GM19467 (cell line): ENCODE results near the gene ASB3.
"Not testable (repeated sequence)": the region's sequence is repeated elsewhere in the genome, so short reads cannot be mapped to it uniquely, and the experiment has no call there.

Experiments used
- ATAC-seq: cut with Tn5 transposase; IDR thresholded peaks from one replicate; pipeline ENCODE4 v1.9.1; 2021; ENCODE audit warnings: mild to moderate bottlenecking, moderate library complexity; ENCODE audit not compliant: unreplicated experiment

Gene ASB3

GRCh38 chr2:53744395-53745065 is 42.2 kb downstream of the ASB3 start:
- ATAC-seq: no peak

GRCh38 chr2:53740170-53740569 is 46.6 kb downstream of the ASB3 start:
- ATAC-seq: no peak

GRCh38 chr2:53739032-53739431 is 47.7 kb downstream of the ASB3 start:
- ATAC-seq: no peak

- no peak for ATAC-seq
Observed at GRCh38 chr2:53737091-53737490, 49.7 kb downstream of the ASB3 start.

- ATAC-seq: no peak
Observed at GRCh38 chr2:53729143-53729762, 57.5 kb downstream of the ASB3 start.

GRCh38 chr2:53727921-53728320 is 58.8 kb downstream of the ASB3 start:
- ATAC-seq: no peak

- no peak for ATAC-seq
Observed at GRCh38 chr2:53725662-53726061, 61.1 kb downstream of the ASB3 start.

GRCh38 chr2:53724536-53724935 is 62.2 kb downstream of the ASB3 start:
- ATAC-seq: no peak

- not testable (repeated sequence) for ATAC-seq
Observed at GRCh38 chr2:53720944-53721343, 65.8 kb downstream of the ASB3 start.

- ATAC-seq: no peak
Observed at GRCh38 chr2:53715568-53715967, 71.2 kb downstream of the ASB3 start.

GRCh38 chr2:53711271-53711780 is 75.4 kb downstream of the ASB3 start:
- ATAC-seq: no peak

- ATAC-seq: no peak
Observed at GRCh38 chr2:53708988-53709387, 77.8 kb downstream of the ASB3 start.

GRCh38 chr2:53701221-53701620 is 85.5 kb downstream of the ASB3 start:
- ATAC-seq: no peak

GRCh38 chr2:53697686-53698085 is 89.1 kb downstream of the ASB3 start:
- ATAC-seq: no peak

- no peak for ATAC-seq
Observed at GRCh38 chr2:53697092-53697491, 89.7 kb downstream of the ASB3 start.

GRCh38 chr2:53695575-53695974 is 91.2 kb downstream of the ASB3 start:
- no peak for ATAC-seq

- ATAC-seq: no peak
Observed at GRCh38 chr2:53694096-53694771, 92.5 kb downstream of the ASB3 start.

GRCh38 chr2:53690876-53691275 is 95.9 kb downstream of the ASB3 start:
- ATAC-seq: no peak

- ATAC-seq: no peak
Observed at GRCh38 chr2:53672881-53673522, 113.8 kb downstream of the ASB3 start.

GRCh38 chr2:53670331-53670730 is 116.4 kb downstream of the ASB3 start:
- ATAC-seq: no peak

- no peak for ATAC-seq
Observed at GRCh38 chr2:53668624-53669026, 118.1 kb downstream of the ASB3 start.
